Stimulated activated naive B cell treated with anti-CD40 and anti-IgM and Interleukin-4, amounts not matched to agents 10 μg/mL and 1 μg/mL and 100 μg/mL, for 72 hours (primary cell): ENCODE measurements around the gene C9.
"Not testable (repeated sequence)": the region's sequence is repeated elsewhere in the genome, so short reads cannot be mapped to it uniquely, and the experiment has no call there.

Experiments
- ATAC-seq, 2 donors: fragments of 150-1000 bp; cut with Tn5 transposase; replicated peaks; 2 replicates each; pipeline ENCODE4 v1.10.0; 2021; ENCODE audit warnings: moderate library complexity in 1 of 2
- DNase-seq: peaks from one replicate; pipeline ENCODE4 v3.0.0; 2021
- H3K27ac Mint-ChIP-seq: one replicate; pipeline ENCODE4 v1.8.0; 2022; ENCODE audit warnings: mild to moderate bottlenecking, mixed read lengths
- H3K27me3 Mint-ChIP-seq, 2 donors: one replicate each; pipeline ENCODE4 v1.8.0; 2022; ENCODE audit warnings: mixed read lengths in 2 of 2
- H3K36me3 Mint-ChIP-seq, 2 donors: one replicate each; pipeline ENCODE4 v1.8.0; 2022; ENCODE audit warnings: mixed read lengths in 2 of 2, mild to moderate bottlenecking in 1 of 2
- H3K4me1 Mint-ChIP-seq, 2 donors: one replicate each; pipeline ENCODE4 v1.8.0; 2022; ENCODE audit warnings: mixed read lengths in 2 of 2, mild to moderate bottlenecking in 1 of 2
- H3K4me3 Mint-ChIP-seq, 2 donors: one replicate each; pipeline ENCODE4 v1.8.0; 2022; ENCODE audit warnings: mild to moderate bottlenecking in 2 of 2, mixed read lengths in 2 of 2, moderate library complexity in 1 of 2
- H3K9me3 Mint-ChIP-seq, 2 donors: one replicate each; pipeline ENCODE4 v1.8.0; 2022; ENCODE audit warnings: mixed read lengths in 2 of 2, mild to moderate bottlenecking in 1 of 2

The C9 gene

GRCh38 chr5:39254671-39255070 lies 109.6 kb downstream of the C9 start:
- H3K4me3 Mint-ChIP-seq = no peak overlapping the region
- H3K27me3 Mint-ChIP-seq = peaks cover 9 to 14% of the 10 kb centered on the region in 2 donors
- peaks cover 0 to 2% of the 10 kb centered on the region in 2 donors for H3K4me1 Mint-ChIP-seq
- H3K27ac Mint-ChIP-seq = no peak overlapping the region
- peaks cover 7 to 10% of the 10 kb centered on the region in 2 donors for H3K9me3 Mint-ChIP-seq
- no peak for DNase-seq
- ATAC-seq = no peak
- H3K36me3 Mint-ChIP-seq = peaks cover 1 to 4% of the 10 kb centered on the region in 2 donors

- H3K27ac Mint-ChIP-seq = no peak overlapping the region
- ATAC-seq (no peak), DNase-seq (no peak)
- H3K36me3 Mint-ChIP-seq = peaks cover 1 to 4% of the 10 kb centered on the region in 2 donors
- peaks cover 9% of the 10 kb centered on the region in 2 donors for H3K27me3 Mint-ChIP-seq
- H3K4me1 Mint-ChIP-seq = peaks cover 0 to 2% of the 10 kb centered on the region in 2 donors
- H3K4me3 Mint-ChIP-seq = no peak overlapping the region
- H3K9me3 Mint-ChIP-seq = peaks cover 12 to 13% of the 10 kb centered on the region in 2 donors
Observed at GRCh38 chr5:39253196-39253595, 111.1 kb downstream of the C9 start.

DNA sequence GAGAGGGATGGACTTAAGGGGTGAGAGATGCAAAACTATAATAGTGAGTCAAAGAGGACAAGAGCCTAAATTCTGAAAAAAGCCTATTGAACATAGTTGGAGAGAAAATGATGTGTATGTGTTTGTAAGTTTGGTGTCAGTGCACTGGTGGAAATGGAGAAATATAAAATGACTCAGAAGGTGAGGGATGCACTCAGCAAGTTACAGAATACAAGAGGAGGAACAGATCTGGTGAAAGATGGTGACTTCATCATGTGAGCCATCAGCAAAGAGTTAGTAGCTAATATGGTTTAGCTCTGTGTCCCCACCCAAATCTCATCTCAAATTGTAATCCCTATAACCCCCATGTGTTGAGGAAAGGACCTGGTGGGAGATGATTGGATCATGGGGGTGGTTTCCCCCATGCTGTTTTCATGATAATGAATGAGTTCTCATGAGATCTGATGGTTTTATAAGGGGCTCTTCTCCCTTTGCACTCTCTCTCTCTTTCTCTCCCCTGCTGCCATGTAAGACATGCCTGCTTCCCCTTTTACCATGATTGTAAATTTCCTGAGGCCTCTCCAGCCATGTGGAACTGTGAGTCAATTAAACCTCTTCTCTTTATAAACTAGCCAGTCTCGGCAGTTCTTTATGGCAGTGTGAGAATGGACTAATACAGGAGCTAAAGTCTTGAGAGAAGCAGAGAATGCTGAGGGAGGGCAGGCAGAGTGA lies 114.6 kb downstream of the C9 start:
- Mint-ChIP-seq H3K27me3 (peaks cover 0 to 14% of the 10 kb centered on the region in 2 donors), H3K9me3 (peaks cover 12 to 13% of the 10 kb centered on the region in 2 donors), H3K27ac (no peak overlapping the region), H3K36me3 (peaks cover 1 to 4% of the 10 kb centered on the region in 2 donors), H3K4me3 (no peak overlapping the region), H3K4me1 (no peaks in the 10 kb centered on the region)
- ATAC-seq = no peak
- no peak for DNase-seq

GRCh38 chr5:39249069-39249468 lies 115.2 kb downstream of the C9 start:
- H3K27me3 Mint-ChIP-seq = peaks cover 0 to 10% of the 10 kb centered on the region in 2 donors
- no peak overlapping the region for H3K4me3 Mint-ChIP-seq
- no peaks in the 10 kb centered on the region for H3K4me1 Mint-ChIP-seq
- peaks cover 12 to 13% of the 10 kb centered on the region in 2 donors for H3K9me3 Mint-ChIP-seq
- peaks cover 1 to 4% of the 10 kb centered on the region in 2 donors for H3K36me3 Mint-ChIP-seq
- no peak for ATAC-seq
- DNase-seq = no peak
- no peak overlapping the region for H3K27ac Mint-ChIP-seq

- no peaks in the 10 kb centered on the region for H3K4me1 Mint-ChIP-seq
- peaks cover 6 to 11% of the 10 kb centered on the region in 2 donors for H3K9me3 Mint-ChIP-seq
- no peak for DNase-seq
- H3K27ac Mint-ChIP-seq = no peak overlapping the region
- ATAC-seq = no peak
- no peaks in the 10 kb centered on the region for H3K36me3 Mint-ChIP-seq
- no peak overlapping the region for H3K4me3 Mint-ChIP-seq
- H3K27me3 Mint-ChIP-seq = peaks cover 0 to 7% of the 10 kb centered on the region in 2 donors
Observed at GRCh38 chr5:39240750-39241149, 123.5 kb downstream of the C9 start.

DNA sequence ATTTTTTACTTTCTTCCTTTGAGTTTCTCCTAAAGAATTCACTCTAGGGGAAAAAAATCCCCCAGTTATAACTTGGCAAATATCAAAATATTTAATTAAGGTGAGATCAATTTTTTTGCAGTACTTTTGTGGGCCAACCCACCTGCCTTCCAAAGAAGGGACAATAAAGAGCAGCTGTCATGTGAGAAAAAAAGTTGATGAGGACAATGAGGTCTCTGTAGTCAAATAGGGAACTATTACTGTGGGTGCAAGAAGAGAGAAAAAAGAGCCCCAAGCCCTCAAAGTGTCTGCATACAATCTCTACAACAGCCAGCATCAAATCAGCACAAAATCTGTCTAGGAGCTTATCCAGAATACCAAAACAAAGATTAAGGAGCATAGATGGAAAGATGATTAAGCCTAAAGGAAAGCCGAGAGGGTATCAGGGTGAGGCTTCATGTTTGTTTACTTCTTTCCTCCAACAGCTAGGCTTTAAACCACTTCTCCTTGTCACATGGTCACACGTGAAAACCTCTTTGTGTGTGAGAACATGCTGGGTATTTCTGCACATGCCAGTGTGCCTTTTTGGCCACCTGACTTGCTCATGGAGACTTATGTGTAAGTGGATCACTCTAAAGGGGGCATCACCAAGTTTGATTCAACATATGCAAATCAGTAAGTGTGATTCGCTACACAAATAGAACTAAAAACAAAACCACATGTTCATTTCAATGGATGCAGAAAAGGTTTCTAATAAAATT lies 125.8 kb downstream of the C9 start:
- DNase-seq (no peak), ATAC-seq (no peak)
- no peaks in the 10 kb centered on the region for H3K4me1 Mint-ChIP-seq
- no peak overlapping the region for H3K27ac Mint-ChIP-seq
- peaks cover 6 to 11% of the 10 kb centered on the region in 2 donors for H3K9me3 Mint-ChIP-seq
- no peaks in the 10 kb centered on the region for H3K27me3 Mint-ChIP-seq
- no peak overlapping the region for H3K4me3 Mint-ChIP-seq
- no peaks in the 10 kb centered on the region for H3K36me3 Mint-ChIP-seq

GRCh38 chr5:39236718-39237117 lies 127.6 kb downstream of the C9 start:
- no peak overlapping the region for H3K27ac Mint-ChIP-seq
- H3K36me3 Mint-ChIP-seq = no peaks in the 10 kb centered on the region
- H3K4me1 Mint-ChIP-seq = no peaks in the 10 kb centered on the region
- H3K27me3 Mint-ChIP-seq = no peaks in the 10 kb centered on the region
- DNase-seq (no peak), ATAC-seq (no peak)
- no peak overlapping the region for H3K4me3 Mint-ChIP-seq
- peaks cover 6 to 11% of the 10 kb centered on the region in 2 donors for H3K9me3 Mint-ChIP-seq

DNA sequence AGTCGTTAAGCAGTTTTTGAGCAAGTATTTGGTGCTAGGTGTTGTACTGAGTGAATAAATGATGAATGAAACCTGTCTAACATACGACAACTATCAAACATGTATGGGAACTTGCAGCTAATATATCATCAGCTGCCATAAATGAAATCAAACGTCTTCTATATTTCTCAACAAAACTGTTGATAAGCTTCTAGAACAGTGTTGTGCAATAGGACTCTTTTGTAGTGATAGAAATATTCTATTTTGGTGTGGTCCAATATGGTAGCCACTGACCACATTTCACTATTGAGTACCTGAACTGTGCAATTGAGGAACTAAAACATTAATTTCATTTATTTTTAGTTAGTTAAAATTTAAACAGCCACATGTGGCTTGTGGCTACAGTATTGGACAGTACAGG lies 128.6 kb downstream of the C9 start:
- H3K4me3 Mint-ChIP-seq = no peak overlapping the region
- no peaks in the 10 kb centered on the region for H3K36me3 Mint-ChIP-seq
- H3K27me3 Mint-ChIP-seq = no peaks in the 10 kb centered on the region
- H3K4me1 Mint-ChIP-seq = no peaks in the 10 kb centered on the region
- DNase-seq (no peak), ATAC-seq (no peak)
- peaks cover 5 to 7% of the 10 kb centered on the region in 2 donors for H3K9me3 Mint-ChIP-seq
- H3K27ac Mint-ChIP-seq = no peak overlapping the region

DNA sequence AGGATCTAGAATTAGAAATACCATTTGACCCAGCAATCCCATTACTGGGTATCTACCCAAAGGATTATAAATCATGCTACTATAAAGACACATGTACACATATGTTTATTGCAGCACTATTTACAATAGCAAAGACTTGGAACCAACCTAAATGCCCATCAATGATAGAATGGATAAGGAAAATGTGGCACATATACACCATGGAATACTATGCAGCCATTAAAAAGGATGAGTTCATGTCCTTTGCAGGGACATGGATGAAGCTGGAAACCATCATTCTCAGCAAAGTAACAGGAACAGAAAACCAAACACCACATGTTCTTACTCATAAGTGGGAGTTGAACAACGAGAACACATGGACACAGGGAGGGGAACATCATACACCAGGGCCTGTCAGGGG lies 129.8 kb downstream of the C9 start:
- not testable (repeated sequence) for H3K4me1 Mint-ChIP-seq, ATAC-seq

More for the DNA sequence above, 129.8 kb downstream of the C9 start:
- H3K27ac Mint-ChIP-seq, H3K9me3 Mint-ChIP-seq, DNase-seq, H3K36me3 Mint-ChIP-seq, H3K4me3 Mint-ChIP-seq, H3K27me3 Mint-ChIP-seq: not testable (repeated sequence)
